Activated CD4-positive, CD25-positive, alpha-beta regulatory T cell treated with anti-CD3 and anti-CD28 coated beads, Interleukin-2, amount 50 U/mL, for 24 hours (primary cell): Measurements from ENCODE around the gene ERCC4.

Experiments used
- ATAC-seq, 2 donors: fragments of 150-1000 bp; cut with Tn5 transposase; one replicate each; pipeline ENCODE4 v1.10.0; 2021; ENCODE audit warnings: mild to moderate bottlenecking in 1 of 2, moderate library complexity in 1 of 2

The ERCC4 gene

DNA sequence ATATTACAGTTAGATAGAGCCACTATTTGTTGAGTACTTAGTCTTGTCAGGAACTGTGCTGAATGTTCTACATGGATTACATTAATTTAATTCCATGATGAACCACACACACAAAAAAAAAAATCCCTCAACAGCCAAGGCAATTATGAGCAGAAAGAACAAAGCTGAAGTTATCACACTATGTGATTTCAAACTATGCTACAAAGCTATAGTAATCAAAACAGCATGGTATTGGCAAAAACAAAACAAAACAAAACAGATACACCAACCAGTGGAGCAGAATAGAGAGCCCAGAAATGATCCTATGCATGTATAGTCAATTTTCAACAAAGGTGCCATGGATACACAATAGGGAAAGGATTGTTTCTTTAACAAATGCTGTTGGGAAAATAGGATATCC, 8.1 kb upstream of the ERCC4 start:
- no peak for ATAC-seq

DNA sequence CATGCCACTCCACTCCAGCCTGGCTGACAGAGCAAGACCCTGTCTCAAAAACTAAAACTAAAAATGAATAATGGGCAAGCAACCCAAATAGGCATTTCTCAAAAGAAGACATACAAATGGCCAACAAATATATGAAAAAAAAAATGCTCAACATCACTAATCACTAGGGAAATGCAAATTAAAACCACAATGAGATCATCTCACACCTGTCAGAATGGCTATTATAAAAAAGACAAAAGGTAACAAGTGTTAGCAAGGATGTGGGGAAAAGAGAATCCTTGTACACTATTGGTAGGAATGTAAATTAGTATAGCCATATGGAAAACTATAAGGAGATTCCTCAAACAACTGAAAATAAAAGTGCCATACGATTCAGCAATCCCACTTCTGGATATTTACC, 7.1 kb upstream of the ERCC4 start:
- ATAC-seq = no peak

- ATAC-seq = no peak
These were observed 6.3 kb upstream of the ERCC4 start for GRCh38 chr16:13913374-13914292.

DNA sequence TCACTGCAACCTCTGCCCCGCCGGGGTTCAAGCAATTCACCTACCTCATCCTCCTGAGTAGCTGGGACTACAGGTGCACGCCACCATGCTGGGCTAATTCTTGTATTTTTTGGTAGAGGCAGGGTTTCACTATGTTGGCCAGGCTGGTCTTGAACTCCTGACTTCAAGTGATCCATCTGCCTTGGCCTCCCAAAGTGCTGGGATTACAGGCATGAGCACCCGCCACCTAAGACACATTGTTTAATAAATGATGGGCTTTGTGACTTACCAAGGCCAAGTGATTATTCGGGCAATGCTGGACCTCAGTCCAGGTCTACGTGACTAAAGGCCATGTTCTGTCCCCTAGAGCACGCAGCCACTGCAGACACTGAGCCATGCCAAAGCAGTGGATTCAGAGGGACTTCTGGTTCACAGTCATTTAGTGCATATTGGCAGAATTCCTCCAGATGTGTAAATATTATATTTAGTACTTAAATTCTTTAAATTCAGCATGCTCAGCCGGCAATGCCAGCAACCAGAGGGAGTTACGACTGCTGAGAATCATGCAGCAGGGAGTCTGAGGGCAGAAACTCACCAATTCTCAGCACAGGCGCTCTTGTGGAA, 4.8 kb upstream of the ERCC4 start:
- no peak for ATAC-seq

- no peak for ATAC-seq
These were observed 648 bp upstream of the ERCC4 start for GRCh38 chr16:13919330-13919682.

DNA sequence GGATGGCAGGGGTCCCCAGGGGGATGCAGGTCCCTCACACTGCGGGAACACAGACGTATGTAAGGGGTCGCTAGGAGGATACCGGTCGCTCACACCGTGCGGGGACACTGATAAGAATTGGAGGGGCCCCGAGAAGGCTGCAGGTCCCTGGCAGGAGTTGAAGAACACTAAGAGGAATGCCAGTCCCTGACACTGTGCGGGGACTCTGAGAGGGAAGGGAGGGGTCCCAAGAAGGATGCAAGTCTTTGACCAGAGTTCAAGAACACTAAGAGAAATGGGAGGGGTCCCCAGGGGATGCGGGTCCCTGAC, 510 bp downstream of the ERCC4 start:
- no peak for ATAC-seq

DNA sequence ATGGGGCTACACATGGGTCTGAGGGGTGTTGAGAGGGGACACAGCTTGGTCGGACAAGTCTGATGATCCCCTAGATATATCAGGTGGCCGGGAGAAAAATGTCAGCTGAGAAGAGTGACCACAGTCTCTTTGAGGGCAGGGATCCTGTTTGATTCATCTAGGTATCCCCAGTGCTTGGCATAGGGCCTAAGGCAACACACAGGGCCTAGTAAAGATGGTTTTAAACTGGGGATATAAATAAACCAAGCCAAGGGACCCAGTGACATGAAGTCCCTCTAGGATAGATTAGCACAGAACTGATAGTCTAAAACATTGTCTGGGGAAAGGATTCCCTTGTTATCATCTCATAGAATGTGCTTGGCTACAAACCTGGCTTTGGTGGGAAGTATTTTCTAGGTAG, 1.4 kb downstream of the ERCC4 start:
- ATAC-seq = no peak

- no peak for ATAC-seq
These were observed 3.8 kb downstream of the ERCC4 start for GRCh38 chr16:13923703-13924298.

DNA sequence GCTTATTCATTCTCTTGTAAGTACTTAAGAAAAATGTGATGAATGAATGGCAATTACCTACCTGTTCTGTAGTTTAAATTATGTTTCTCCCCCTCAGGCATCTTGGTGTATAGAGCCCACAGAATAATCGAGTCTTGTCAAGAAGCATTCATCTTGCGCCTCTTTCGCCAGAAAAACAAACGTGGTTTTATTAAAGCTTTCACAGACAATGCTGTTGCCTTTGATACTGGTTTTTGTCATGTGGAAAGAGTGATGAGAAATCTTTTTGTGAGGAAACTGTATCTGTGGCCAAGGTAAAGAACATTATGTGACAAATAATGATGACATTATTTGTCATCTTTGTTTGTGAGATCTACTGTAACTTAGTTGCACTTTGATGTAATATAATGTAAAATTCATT, 6.5 kb downstream of the ERCC4 start:
- ATAC-seq = no peak

DNA sequence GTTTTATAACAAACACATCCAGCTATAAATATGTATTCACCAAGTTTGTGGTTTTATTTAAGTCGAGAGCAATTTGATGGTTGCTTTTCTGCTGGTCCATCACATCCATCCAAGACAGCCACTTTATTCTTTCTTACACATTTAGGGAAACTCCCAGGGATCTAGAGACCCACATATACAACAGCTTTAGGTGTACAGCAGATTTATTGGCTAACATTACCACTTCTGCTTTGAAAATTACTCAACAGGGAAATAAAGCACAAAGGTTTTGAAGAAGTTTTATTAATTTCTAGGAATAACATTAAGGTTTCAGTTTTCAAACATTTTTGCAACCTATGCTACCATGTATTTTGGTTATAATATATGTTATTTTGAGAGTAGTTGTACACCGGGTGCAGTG, 6.9 kb downstream of the ERCC4 start:
- ATAC-seq = no peak

DNA sequence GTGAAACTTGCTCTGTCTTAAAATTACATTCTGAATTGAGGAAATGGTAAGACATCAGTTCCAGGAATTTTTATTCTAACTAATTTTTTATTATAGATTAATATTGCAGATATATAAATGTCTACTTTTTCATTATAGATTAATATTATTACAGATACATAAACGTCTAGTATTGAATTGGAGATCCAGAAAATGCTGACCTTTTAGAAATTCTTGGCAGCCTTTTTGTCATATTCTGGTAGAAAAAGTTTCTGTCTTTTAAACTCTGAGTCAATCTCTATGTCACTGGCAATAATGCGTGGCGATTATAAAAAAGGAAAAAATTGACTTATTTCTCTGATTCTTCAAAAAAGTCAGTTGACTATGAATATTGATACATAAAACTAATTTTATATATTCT, 8.7 kb downstream of the ERCC4 start:
- ATAC-seq = no peak

GRCh38 chr16:13931845-13932244, 11.9 kb downstream of the ERCC4 start:
- no peak for ATAC-seq

DNA sequence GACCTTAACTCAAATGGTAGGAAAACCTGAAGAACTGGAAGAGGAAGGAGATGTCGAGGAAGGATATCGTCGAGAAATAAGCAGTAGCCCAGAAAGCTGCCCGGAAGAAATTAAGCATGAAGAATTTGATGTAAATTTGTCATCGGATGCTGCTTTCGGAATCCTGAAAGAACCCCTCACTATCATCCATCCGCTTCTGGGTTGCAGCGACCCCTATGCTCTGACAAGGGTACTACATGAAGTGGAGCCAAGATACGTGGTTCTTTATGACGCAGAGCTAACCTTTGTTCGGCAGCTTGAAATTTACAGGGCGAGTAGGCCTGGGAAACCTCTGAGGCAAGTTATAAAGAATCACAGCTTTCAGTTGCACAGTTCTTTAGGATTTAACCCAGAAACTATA, 15.5 kb downstream of the ERCC4 start:
- ATAC-seq = no peak

- ATAC-seq = no peak
These were observed 16.2 kb downstream of the ERCC4 start for GRCh38 chr16:13936155-13936554.

DNA sequence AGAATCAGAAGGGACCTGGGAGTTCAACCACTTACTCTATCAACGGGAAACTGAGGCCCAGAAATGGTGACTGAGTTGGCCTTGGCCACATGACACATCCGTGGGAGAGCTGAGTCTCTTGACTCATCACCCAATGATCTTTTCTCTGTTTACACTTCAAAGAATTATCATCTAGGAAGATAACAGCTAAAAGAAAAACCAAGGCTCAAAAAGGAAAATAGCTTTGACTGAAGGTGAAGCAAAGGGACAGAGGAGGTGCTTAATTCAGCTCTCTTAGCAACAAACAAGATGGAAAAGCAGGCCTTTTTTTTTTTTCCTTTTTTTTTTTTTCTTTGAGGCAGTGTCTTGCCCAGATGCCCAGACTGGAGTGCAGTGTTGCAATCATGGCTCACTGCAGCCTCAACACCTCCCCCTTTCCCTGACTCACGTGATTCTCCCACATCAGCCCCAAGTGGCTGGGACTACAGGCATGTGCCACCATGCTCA, 16.7 kb downstream of the ERCC4 start:
- no peak for ATAC-seq

DNA sequence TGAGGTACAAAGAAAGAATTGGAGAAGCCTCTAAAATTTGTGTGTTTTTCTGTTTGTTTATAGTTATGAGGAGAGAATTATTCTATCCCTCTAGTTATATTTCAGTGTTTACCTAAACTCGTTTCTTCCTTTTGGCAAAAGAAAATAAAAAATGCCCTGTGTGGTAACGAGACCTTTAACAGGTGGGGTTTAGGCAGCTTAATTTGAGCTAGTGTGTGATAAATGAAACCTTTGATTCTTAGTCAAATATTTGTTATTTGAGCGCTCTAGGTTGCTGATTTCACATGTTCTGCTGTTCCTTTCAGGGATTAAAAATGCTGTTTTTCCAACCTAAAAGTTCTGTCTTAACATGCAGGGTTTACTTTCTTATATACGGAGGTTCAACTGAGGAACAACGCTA, 17.5 kb downstream of the ERCC4 start:
- ATAC-seq = no peak

- no peak for ATAC-seq
These were observed 18.5 kb downstream of the ERCC4 start for GRCh38 chr16:13938480-13938879.

DNA sequence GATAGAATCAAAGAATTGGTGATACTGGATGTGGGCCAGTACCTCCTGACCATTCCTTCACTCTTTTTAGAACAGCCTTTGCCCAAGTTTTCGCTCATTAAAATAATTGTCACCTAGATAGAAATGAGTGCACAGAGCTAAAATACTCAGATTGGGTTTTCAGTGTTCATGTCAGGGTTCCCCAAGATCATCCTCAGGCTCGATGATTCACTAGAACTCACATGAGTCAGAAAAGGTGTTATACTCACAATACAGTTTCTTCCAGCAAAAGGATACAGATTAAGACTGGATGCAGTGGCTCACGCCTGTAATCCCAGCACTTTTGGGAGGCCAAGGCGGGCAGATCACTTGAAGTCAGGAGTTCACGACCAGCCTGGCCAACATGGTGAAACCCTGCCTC, 19.9 kb downstream of the ERCC4 start:
- ATAC-seq = peak; percentile 28 to 36

- no peak for ATAC-seq
These were observed 20.5 kb downstream of the ERCC4 start for GRCh38 chr16:13940397-13940933.

- no peak for ATAC-seq
These were observed 24.9 kb downstream of the ERCC4 start for GRCh38 chr16:13944816-13945215.

DNA sequence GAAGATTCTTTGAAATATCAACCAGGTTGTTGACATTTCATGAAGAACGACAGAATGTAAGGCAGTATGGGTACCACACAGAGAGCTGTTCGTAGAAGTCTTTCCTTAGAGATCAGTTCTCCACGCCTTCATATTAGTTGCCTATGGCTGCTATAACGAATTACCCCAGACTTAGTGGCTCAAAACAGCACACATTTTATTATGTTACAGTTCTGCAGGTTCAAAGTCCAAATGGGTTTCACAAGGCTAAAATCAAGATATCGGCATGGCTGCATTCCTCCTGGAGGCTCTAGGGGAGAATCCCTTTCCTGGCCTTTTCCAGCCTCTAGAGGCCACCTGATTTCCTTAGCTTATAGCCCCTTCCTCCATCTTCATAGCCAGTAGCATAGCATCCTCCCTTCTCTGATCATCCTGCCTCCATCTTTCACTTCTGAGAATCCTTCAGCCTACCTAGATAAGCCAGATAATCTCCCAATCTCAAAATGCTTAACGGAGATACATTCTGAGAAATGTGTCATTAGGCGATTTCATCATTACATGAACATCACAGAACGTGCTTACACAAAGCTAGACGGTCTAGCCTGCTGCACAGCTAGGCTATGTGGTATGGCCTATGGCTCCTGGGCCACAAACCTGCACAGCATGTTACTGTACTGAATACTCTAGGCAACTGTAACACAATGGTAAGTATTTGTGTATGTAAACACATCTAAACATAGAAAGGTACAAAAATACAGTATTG, 26.0 kb downstream of the ERCC4 start:
- no peak for ATAC-seq

DNA sequence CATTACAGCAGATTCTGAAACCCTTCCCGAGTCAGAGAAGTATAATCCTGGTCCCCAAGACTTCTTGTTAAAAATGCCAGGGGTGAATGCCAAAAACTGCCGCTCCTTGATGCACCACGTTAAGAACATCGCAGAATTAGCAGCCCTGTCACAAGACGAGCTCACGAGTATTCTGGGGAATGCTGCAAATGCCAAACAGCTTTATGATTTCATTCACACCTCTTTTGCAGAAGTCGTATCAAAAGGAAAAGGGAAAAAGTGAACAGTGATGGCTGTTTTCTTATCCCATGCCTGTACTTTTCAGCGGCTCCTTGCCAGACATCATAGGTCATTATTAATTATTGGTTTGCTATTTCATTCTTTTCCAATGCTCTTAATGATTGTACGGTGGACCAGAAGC, 28.1 kb downstream of the ERCC4 start:
- ATAC-seq = no peak
